CD14-positive monocyte (primary cell): Measurements from ENCODE around the gene TRIM44. TPM values are rescaled to one million over a fixed set of nuclear protein-coding genes. Genes with fewer than 3 reads are reported as not detected.

Source experiments
- DNase-seq, 3 donors: peaks; one replicate each; pipeline ENCODE4 v3.0.0-alpha.2; 2011 to 2022
- H2AFZ ChIP-seq: 2 replicates; pipeline ENCODE4 v1.6.0; 2012; ENCODE audit warnings: mild to moderate bottlenecking, low read depth, low read length, inconsistent platforms; ENCODE audit not compliant: insufficient read depth, poor library complexity, severe bottlenecking
- H3K27ac ChIP-seq, 2 donors: 1 replicate in 1 of 2; 2 replicates in 1 of 2; pipeline ENCODE4 v1.5.1; 2012 to 2013; ENCODE audit warnings: low read length in 2 of 2, control low read depth in 1 of 2, inconsistent platforms in 1 of 2, low read depth in 1 of 2, mild to moderate bottlenecking in 1 of 2
- H3K27me3 ChIP-seq, 2 donors: one replicate each; pipeline versions ENCODE4 v1.6.0 to v1.6.1; 2011 to 2013; ENCODE audit warnings: low read length in 2 of 2; ENCODE audit not compliant: control insufficient read depth in 2 of 2, insufficient read depth in 2 of 2
- H3K36me3 ChIP-seq, 2 donors: replicated peaks in 1 of 2; 1 replicate in 1 of 2; 2 replicates in 1 of 2; pipeline versions ENCODE4 v1.5.1 to v1.6.1; 2012 to 2013; ENCODE audit warnings: low read length in 2 of 2, control low read depth in 1 of 2, inconsistent platforms in 1 of 2, mild to moderate bottlenecking in 1 of 2; ENCODE audit not compliant: insufficient read depth in 2 of 2, control insufficient read depth in 1 of 2
- H3K4me1 ChIP-seq, 2 donors: 1 replicate in 1 of 2; 2 replicates in 1 of 2; pipeline versions ENCODE4 v1.5.1 to v1.6.1; 2012 to 2013; ENCODE audit warnings: low read length in 2 of 2, control low read depth in 1 of 2, inconsistent platforms in 1 of 2, mild to moderate bottlenecking in 1 of 2, moderate library complexity in 1 of 2; ENCODE audit not compliant: insufficient read depth in 2 of 2, control insufficient read depth in 1 of 2
- H3K4me2 ChIP-seq: replicated peaks from 2 replicates; pipeline ENCODE3; 2012; ENCODE audit warnings: low read length, moderate library complexity, mild to moderate bottlenecking; ENCODE audit not compliant: poor library complexity, severe bottlenecking; ENCODE audit errors: extremely low read depth
- H3K4me3 ChIP-seq, 3 experiments: fragments of 200-600 bp in 1 of 3; sonication (generic) in 1 of 3; replicated peaks in 1 of 3; 1 replicate in 2 of 3; 2 replicates in 1 of 3; pipeline ENCODE4 v1.5.1; 2011 to 2013; ENCODE audit warnings: low read length in 3 of 3, mild to moderate bottlenecking in 3 of 3, control low read depth in 2 of 3, low read depth in 2 of 3, inconsistent platforms in 1 of 3, moderate library complexity in 1 of 3
- H3K79me2 ChIP-seq: 2 replicates; pipeline ENCODE4 v1.6.0; 2012; ENCODE audit warnings: mild to moderate bottlenecking, control low read depth, inconsistent platforms, low read length, moderate library complexity; ENCODE audit not compliant: insufficient read depth
- H3K9ac ChIP-seq: 2 replicates; pipeline ENCODE4 v1.6.0; 2017; ENCODE audit warnings: low read length, mild to moderate bottlenecking; ENCODE audit not compliant: insufficient read depth, poor library complexity, severe bottlenecking
- H3K9me3 ChIP-seq, 2 donors: replicated peaks in 1 of 2; 1 replicate in 1 of 2; 2 replicates in 1 of 2; pipeline versions ENCODE4 v1.5.1 to v1.6.1; 2012 to 2013; ENCODE audit warnings: low read length in 2 of 2, control low read depth in 1 of 2; ENCODE audit not compliant: control insufficient read depth in 1 of 2, insufficient read depth in 1 of 2
- H4K20me1 ChIP-seq: 2 replicates; pipeline ENCODE4 v1.6.0; 2012; ENCODE audit warnings: mild to moderate bottlenecking, low read length, control low read depth, moderate library complexity; ENCODE audit not compliant: insufficient read depth
- H3K27ac Mint-ChIP-seq, 7 donors: one replicate each; pipeline ENCODE4 v1.8.0; 2020; ENCODE audit warnings: mild to moderate bottlenecking in 7 of 7, mixed read lengths in 7 of 7, moderate library complexity in 6 of 7, inconsistent platforms in 2 of 7
- H3K27me3 Mint-ChIP-seq, 3 donors: one replicate each; pipeline ENCODE4 v1.8.0; 2021 to 2022; ENCODE audit warnings: low read depth in 3 of 3, mild to moderate bottlenecking in 3 of 3, mixed read lengths in 3 of 3, moderate library complexity in 3 of 3, inconsistent platforms in 1 of 3
- H3K36me3 Mint-ChIP-seq, 2 donors: one replicate each; pipeline ENCODE4 v1.8.0; 2020; ENCODE audit warnings: mixed read lengths in 2 of 2, inconsistent platforms in 1 of 2, mild to moderate bottlenecking in 1 of 2
- H3K4me1 Mint-ChIP-seq: one replicate; pipeline ENCODE4 v1.8.0; 2020; ENCODE audit warnings: mild to moderate bottlenecking, mixed read lengths
- H3K4me3 Mint-ChIP-seq, 2 donors: one replicate each; pipeline ENCODE4 v1.8.0; 2020; ENCODE audit warnings: mild to moderate bottlenecking in 2 of 2, mixed read lengths in 2 of 2, moderate library complexity in 1 of 2
- H3K9me3 Mint-ChIP-seq, 7 donors: one replicate each; pipeline ENCODE4 v1.8.0; 2020 to 2022; ENCODE audit warnings: mixed read lengths in 7 of 7, mild to moderate bottlenecking in 6 of 7, moderate library complexity in 6 of 7, inconsistent platforms in 2 of 7
- CTCF ChIP-seq: fragments of 200-600 bp; IDR thresholded peaks from one replicate; pipeline ENCODE4 v1.8.0; 2022; ENCODE audit warnings: antibody characterized with exemption, mild to moderate bottlenecking
- WGBS: methylation state at CpG from one replicate; pipeline ENCODE4 v1.1.5; 2013; ENCODE audit warnings: missing lambda C conversion rate; ENCODE audit not compliant: insufficient coverage; 5-methylcytosine and 5-hydroxymethylcytosine counted together
- intact Hi-C, 2 donors: fragments of 100-400 bp; cut with micrococcal nuclease; formaldehyde crosslinking; loops; one replicate each; pipeline versions ENCODE4 v1.15.0 to v1.15.1; 2023
- polyA plus RNA-seq, 3 donors: library from polyadenylated mRNA; depleted of rRNA in 1 of 3; unstranded in 2 of 3; stranded (reverse) in 1 of 3; fragments of 300-500 nt in 2 of 3; fragments of >200 nt in 1 of 3; fragmentation: Illumina TruSeq in 2 of 3; gene quantifications; 1 replicate in 2 of 3; 2 replicates in 1 of 3; pipeline ENCODE4 v1.2.3, GENCODE V29; 2012 to 2021

The TRIM44 gene
- polyA plus RNA-seq, 3 donors, result 25.3 to 47.1 (median 45.9) TPM

- H3K36me3 Mint-ChIP-seq, result peaks cover 51 to 59% of the 10 kb centered on the region in 2 donors
Observed at GRCh38 chr11:35730254-35730653, 67.7 kb downstream of the TRIM44 start.

GRCh38 chr11:35734669-35735410 lies 72.3 kb downstream of the TRIM44 start:
- intact Hi-C loops, result no loop called here
- Histone ChIP-seq H2AFZ (no peak overlapping the region), H3K4me1 (no peaks in the 10 kb centered on the region), H3K4me2 (no peak overlapping the region), H3K4me3 (no peak overlapping the region), H4K20me1 (no peaks in the 10 kb centered on the region), H3K27ac (no peak overlapping the region), H3K36me3 (peaks cover 35 to 78% of the 10 kb centered on the region in 2 donors), H3K9me3 (peaks cover 3 to 12% of the 10 kb centered on the region in 2 donors), H3K9ac (no peak overlapping the region), H3K27me3 (no peaks in the 10 kb centered on the region), H3K79me2 (no peaks in the 10 kb centered on the region)
- no peak overlapping the region for H3K4me3 Mint-ChIP-seq
- H3K4me1 Mint-ChIP-seq, result no peaks in the 10 kb centered on the region
- WGBS, result no CpG with 5 or more reads among the region's 2 CpGs
- no peak for TF ChIP-seq CTCF
- H3K27ac Mint-ChIP-seq, result no peak overlapping the region
- H3K36me3 Mint-ChIP-seq, result peaks cover 50 to 62% of the 10 kb centered on the region in 2 donors
- DNase-seq, result no peak
- no peaks in the 10 kb centered on the region for H3K27me3 Mint-ChIP-seq
- H3K9me3 Mint-ChIP-seq, result peaks cover 3 to 11% (median 5%) of the 10 kb centered on the region in 7 donors

More at GRCh38 chr11:35730254-35730653, 67.7 kb downstream of the TRIM44 start:
- Histone ChIP-seq H3K4me2 (no peak overlapping the region), H3K9me3 (peaks cover 7 to 18% of the 10 kb centered on the region in 2 donors), H3K9ac (no peak overlapping the region), H3K4me3 (no peak overlapping the region), H3K4me1 (no peaks in the 10 kb centered on the region), H3K79me2 (no peaks in the 10 kb centered on the region), H2AFZ (no peak overlapping the region), H4K20me1 (no peaks in the 10 kb centered on the region), H3K36me3 (peaks cover 50 to 79% of the 10 kb centered on the region in 2 donors), H3K27me3 (no peaks in the 10 kb centered on the region), H3K27ac (no peak overlapping the region)
- no peak for DNase-seq
- TF ChIP-seq CTCF, result no peak
- peaks cover 7 to 22% (median 13%) of the 10 kb centered on the region in 7 donors for H3K9me3 Mint-ChIP-seq
- intact Hi-C loops, result no loop called here
- no peaks in the 10 kb centered on the region for H3K4me1 Mint-ChIP-seq
- H3K27me3 Mint-ChIP-seq, result no peaks in the 10 kb centered on the region
- H3K27ac Mint-ChIP-seq, result no peak overlapping the region
- no peak overlapping the region for H3K4me3 Mint-ChIP-seq
